Activated naive CD8-positive, alpha-beta T cell treated with anti-CD3 and anti-CD28 coated beads, Interleukin-2, amount 50 U/mL, for 24 hours (primary cell): ENCODE data around the gene CAMTA1.

Source experiments
- ATAC-seq: fragments of 150-1000 bp; cut with Tn5 transposase; one replicate; pipeline ENCODE4 v1.10.0; 2021
- DNase-seq: peaks from one replicate; pipeline ENCODE4 v3.0.0; 2021
- H3K27ac Mint-ChIP-seq: one replicate; pipeline ENCODE4 v1.8.0; 2021; ENCODE audit warnings: mild to moderate bottlenecking, mixed read lengths
- H3K27me3 Mint-ChIP-seq: one replicate; pipeline ENCODE4 v1.8.0; 2021; ENCODE audit warnings: mixed read lengths
- H3K36me3 Mint-ChIP-seq: one replicate; pipeline ENCODE4 v1.8.0; 2021; ENCODE audit warnings: low read depth, mixed read lengths
- H3K4me1 Mint-ChIP-seq: one replicate; pipeline ENCODE4 v1.8.0; 2021; ENCODE audit warnings: mixed read lengths
- H3K4me3 Mint-ChIP-seq: one replicate; pipeline ENCODE4 v1.8.0; 2021; ENCODE audit warnings: mild to moderate bottlenecking, moderate library complexity, mixed read lengths
- H3K9me3 Mint-ChIP-seq: one replicate; pipeline ENCODE4 v1.8.0; 2021; ENCODE audit warnings: mixed read lengths

The CAMTA1 gene

DNA sequence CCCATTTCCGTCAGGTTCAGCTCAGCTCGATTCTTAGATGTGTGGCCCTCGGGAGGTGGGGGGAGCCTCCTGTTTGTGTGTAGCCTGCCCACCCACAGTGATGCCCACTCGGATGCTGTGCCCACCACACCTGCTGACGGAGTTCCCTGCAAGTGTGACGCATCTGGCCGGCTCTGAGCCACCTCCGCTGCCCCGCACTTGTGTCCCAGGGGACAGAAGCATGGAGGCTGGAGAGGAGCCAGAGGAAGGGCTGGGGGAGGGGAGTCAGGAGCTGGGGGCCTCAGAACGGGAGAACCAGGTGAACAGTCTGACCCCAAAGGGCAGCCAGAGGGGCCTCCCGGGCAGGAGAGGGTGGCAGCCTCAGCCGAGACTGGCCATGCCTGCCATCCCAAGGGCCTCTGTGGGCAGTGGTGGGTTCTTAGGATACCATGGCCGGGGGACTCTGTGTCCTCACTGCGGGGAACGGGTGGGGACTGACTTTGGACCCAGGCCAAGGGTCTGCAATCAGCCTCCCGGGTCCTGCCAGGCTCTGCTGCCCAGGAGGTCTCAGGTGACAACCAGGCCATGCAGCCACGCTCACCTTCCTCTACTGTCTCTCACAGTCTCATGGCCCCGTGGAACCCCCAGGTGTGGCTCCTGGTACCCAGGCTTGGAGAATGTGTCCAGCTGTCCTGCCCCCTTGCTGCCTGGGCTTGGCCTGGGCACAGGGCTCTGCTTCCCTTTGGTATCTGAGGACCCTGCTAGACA lies 718.6 kb downstream of the CAMTA1 start:
- no peak for ATAC-seq
- no peaks in the 10 kb centered on the region for H3K36me3 Mint-ChIP-seq
- H3K4me1 Mint-ChIP-seq = no peaks in the 10 kb centered on the region
- H3K27me3 Mint-ChIP-seq = no peaks in the 10 kb centered on the region
- H3K9me3 Mint-ChIP-seq = no peaks in the 10 kb centered on the region
- no peak overlapping the region for H3K27ac Mint-ChIP-seq
- no peak for DNase-seq
- H3K4me3 Mint-ChIP-seq = no peak overlapping the region

DNA sequence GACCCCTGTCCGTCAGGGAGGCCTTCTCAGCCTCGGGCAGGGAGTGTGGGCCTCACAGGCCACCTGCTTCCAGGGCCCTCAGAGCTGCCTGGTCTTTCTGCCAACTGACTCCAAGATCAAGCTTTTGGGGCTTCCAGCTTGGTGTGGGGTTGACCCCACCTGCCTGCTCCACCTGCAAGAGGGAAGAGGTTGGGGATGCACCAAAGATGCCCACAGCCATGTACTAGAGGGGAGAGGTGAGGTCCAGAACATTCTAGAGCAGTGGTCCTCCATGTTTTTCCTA lies 719.1 kb downstream of the CAMTA1 start:
- no peaks in the 10 kb centered on the region for H3K9me3 Mint-ChIP-seq
- H3K27me3 Mint-ChIP-seq = no peaks in the 10 kb centered on the region

DNA sequence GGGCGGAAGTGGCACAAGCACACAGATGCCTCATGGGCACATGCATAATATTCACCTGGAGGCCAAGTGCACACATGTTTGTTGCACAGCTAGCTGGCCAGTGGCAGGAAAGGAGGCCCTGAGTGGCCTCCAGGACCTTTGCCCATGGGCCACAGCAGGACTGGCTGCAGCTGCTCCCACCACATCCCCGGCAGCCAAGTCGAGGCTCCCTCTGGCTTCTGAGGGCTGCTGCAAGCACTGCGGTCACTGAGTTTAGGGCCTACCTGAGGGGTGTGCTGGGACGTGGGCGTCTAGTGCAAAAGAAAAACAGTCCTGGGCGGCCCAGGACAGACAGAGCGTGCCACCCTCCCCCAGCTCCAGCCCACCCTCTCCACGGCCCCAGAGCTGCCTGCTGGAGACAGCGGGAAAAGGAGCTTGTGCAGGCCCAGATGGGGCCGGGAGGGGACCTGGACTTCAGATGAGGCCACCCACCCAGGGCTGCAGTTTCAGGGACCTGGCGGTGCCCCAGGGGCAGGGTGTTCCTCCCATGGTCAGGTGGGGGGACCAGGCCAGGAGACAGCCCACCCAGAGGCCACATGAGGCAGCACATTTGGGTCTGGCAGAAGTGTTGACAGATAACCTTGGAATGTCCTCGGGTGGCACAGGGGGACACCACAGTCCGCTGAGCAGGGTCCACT lies 720.0 kb downstream of the CAMTA1 start:
- no peaks in the 10 kb centered on the region for H3K9me3 Mint-ChIP-seq
- ATAC-seq (no peak), DNase-seq (no peak)
- no peaks in the 10 kb centered on the region for H3K4me1 Mint-ChIP-seq
- H3K27me3 Mint-ChIP-seq = no peaks in the 10 kb centered on the region
- H3K4me3 Mint-ChIP-seq = no peak overlapping the region
- H3K27ac Mint-ChIP-seq = no peak overlapping the region
- H3K36me3 Mint-ChIP-seq = no peaks in the 10 kb centered on the region

More for the DNA sequence above, 719.1 kb downstream of the CAMTA1 start:
- ATAC-seq (no peak), DNase-seq (no peak)
- Mint-ChIP-seq H3K27ac (no peak overlapping the region), H3K4me3 (no peak overlapping the region), H3K4me1 (no peaks in the 10 kb centered on the region), H3K36me3 (no peaks in the 10 kb centered on the region)

DNA sequence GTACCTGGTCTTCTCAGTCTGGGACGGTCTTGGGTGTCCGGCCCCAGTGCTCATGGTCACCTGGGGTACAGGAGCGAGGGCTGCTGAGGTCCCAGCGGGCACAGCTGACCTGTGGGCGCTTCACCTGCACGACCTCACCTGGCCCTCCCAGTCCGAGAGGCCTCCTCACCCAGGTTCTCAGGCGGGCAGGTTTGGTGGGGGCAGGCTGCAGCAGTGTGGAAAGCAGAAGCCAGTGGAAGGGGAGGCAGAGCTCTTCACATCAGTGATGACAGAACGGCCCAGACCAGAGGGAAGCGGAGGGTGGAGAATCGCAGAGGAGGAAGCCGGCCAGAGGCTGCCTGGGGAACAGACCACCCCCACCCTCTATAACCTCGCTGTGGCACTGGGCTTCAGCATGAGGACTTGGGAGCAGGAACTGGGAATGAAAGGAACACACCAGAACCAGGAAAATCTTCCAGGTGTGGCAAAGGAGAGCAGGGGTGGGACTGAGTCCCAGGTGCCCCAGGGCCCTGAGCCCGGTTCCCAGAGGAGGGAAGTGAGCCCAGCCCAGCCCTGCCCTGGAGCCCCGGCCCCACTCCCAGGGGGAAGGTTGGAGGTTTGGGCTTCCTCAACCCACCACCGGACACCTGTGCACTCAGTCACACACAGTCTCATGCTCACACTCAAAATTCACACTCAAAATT lies 720.7 kb downstream of the CAMTA1 start:
- no peak for ATAC-seq
- Mint-ChIP-seq H3K9me3 (no peaks in the 10 kb centered on the region), H3K4me1 (no peaks in the 10 kb centered on the region), H3K4me3 (no peak overlapping the region), H3K27me3 (no peaks in the 10 kb centered on the region), H3K27ac (no peak overlapping the region), H3K36me3 (no peaks in the 10 kb centered on the region)
- DNase-seq = no peak

DNA sequence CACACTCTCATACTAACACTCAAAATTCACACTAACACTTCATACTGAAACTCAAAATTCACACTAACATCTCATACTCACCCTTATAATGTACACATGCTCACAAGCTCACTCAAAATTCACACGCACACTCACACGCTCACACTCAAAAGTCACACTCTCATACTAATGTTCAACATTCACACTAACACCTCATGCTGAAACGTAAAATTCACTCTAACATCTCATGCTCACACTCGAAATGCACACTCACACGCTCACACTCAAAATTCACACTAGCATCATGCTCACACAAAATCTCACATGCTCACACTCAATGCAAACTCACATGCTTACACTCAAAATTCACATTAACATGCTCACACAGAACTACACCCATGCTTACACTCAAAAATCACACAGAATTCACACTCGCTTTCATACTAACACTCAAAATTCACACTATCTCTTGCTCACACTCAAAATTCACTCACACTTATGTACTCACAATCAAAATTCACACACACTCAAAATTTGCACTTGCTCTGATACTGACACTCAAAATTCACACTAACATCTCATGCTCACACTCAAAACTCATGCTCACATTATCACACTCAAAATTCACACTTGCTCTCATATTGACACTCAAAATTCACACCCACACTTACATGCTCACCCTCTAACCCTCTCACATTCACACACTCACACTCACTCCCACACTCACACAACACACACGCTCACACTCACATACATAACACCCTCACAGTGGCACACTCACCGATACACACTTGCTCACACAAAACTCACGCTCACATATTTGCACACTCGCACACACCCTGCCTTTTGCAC lies 721.4 kb downstream of the CAMTA1 start:
- Mint-ChIP-seq H3K36me3 (no peaks in the 10 kb centered on the region), H3K9me3 (no peaks in the 10 kb centered on the region), H3K4me3 (no peak overlapping the region), H3K27me3 (no peaks in the 10 kb centered on the region), H3K27ac (no peak overlapping the region), H3K4me1 (no peaks in the 10 kb centered on the region)
- DNase-seq = no peak
- no peak for ATAC-seq

DNA sequence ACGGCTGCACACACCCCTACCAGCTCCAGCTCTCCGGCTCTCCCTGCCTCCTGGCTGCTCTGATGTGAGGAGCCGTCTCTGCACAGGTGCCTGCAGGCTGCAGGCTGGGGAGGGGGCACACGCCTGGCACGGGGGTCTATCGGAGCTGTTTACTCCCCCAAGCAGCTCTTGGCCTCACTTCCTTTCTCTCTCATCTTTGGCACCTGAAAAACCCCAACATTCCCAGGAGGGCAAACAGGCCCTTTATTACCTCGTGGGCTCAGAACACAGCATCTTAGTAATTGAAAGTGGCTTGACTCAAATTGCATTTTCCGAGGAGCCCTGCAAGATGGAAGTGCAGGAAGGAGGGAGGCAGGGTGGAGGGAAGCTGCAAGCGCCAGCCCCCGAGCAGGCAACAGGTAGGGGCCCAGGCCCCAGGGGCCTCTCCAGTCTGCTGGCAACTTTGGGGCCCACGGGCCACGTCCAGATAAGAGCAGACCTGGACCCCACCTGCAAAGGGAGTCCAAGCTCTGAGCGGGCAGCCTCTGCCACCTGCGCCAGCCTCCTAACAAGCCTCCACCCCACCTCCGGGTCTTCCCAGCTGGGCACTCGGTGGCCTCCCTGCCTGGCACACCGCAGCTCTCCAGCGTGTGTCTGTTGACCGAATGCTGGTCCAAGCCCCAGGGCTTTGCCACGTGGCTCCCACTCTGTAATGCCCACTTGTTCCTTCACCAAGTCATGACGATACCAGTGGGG lies 722.2 kb downstream of the CAMTA1 start:
- ATAC-seq (no peak), DNase-seq (no peak)
- H3K27ac Mint-ChIP-seq = no peak overlapping the region
- no peaks in the 10 kb centered on the region for H3K4me1 Mint-ChIP-seq
- H3K36me3 Mint-ChIP-seq = no peaks in the 10 kb centered on the region
- no peaks in the 10 kb centered on the region for H3K27me3 Mint-ChIP-seq
- no peak overlapping the region for H3K4me3 Mint-ChIP-seq
- H3K9me3 Mint-ChIP-seq = no peaks in the 10 kb centered on the region

DNA sequence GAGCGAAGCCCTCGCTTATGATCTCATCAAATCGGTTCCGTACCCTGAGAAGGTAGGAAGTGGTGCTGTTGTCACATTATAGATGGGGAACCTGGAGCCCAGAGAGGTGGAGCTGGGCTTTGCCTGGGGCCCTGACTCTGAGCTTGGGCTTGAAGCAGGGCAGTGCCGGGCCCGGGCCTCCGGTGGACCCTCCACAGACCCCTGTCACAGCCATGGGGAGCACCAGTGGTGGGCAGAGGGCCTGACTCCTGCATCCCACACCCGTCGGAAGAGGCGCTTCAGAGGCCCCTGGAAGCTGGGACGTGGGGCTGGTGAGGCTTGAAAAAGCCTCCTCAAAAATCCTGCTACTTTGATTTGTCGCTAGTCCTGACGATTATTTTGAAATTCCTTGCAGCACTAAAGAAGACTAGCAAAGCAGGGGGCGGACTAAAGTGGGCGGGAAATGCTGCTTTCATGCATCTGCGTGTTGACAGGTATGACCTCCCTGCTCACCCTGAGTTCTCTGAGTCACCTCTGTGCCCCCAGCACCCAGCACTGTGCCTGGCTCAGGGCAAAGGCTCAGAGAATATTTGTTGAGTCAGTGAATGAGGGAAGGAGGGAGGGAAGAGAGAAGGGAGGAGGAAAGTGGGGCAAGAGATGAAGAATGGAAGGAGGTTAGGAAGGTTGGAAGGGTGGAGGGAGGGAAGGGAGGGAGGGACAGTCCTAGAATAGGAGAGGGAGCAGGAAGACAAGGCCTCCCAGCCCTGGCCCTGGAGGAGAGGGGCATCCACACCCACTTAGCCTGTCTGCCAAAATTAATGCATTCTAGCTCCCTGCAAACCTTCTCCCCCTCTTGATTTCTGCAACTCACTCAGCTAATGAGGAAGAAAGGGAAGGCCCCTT lies 723.0 kb downstream of the CAMTA1 start:
- Mint-ChIP-seq H3K4me3 (no peak overlapping the region), H3K4me1 (no peaks in the 10 kb centered on the region), H3K36me3 (no peaks in the 10 kb centered on the region), H3K27me3 (no peaks in the 10 kb centered on the region), H3K9me3 (no peaks in the 10 kb centered on the region), H3K27ac (no peak overlapping the region)
- DNase-seq = no peak
- ATAC-seq = no peak

DNA sequence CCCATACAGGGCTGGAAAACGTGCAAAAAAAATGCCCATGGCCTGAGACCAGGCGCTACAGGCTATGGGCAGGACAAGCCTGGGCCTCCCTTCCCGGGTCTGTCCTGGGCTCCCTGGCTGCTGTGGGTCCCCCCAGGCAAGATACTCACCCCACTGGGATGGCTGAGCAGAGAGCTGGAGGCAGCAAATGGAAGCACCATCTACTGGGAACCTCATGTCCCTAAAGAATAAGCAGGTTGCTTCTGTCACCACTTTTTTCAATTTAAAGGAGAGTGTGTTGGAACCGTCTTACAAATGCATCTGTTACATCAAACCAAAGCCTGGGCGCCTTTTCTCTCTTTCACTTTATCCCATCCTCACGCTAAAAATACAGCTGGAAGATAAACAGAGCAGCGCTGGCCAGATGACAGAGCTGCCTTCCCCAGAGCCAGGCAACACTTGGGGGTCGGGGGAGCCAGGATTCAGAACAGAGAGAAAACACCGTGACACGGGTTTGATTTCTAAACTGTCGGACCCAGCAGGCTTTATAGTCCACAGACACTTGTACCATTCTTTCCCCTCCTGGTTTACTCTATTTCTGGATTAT lies 723.8 kb downstream of the CAMTA1 start:
- no peaks in the 10 kb centered on the region for H3K9me3 Mint-ChIP-seq
- H3K27ac Mint-ChIP-seq = no peak overlapping the region
- H3K4me3 Mint-ChIP-seq = no peak overlapping the region
- H3K27me3 Mint-ChIP-seq = no peaks in the 10 kb centered on the region
- H3K4me1 Mint-ChIP-seq = no peaks in the 10 kb centered on the region
- ATAC-seq (no peak), DNase-seq (no peak)
- H3K36me3 Mint-ChIP-seq = no peaks in the 10 kb centered on the region

DNA sequence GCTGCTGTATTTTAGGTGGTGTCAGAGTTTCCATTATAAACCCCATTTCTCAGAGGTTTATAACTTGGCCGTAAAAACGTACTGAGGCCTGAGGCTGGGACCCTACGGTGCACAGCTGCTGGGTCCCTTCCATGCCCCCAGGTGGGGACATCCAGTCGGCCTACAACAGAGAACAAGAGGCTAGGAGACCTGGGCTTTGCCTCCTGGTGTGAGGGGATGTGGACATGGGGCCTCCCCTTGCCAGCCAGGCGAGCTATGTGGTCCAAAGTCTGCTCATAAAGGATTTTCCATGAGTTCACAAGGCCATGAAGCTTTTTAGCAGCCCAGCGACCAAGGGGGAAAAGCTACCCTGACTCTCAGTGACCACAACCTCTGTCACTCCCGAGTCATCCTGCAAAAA lies 724.3 kb downstream of the CAMTA1 start:
- no peaks in the 10 kb centered on the region for H3K27me3 Mint-ChIP-seq
- H3K4me3 Mint-ChIP-seq = no peak overlapping the region
- no peaks in the 10 kb centered on the region for H3K9me3 Mint-ChIP-seq
- no peaks in the 10 kb centered on the region for H3K4me1 Mint-ChIP-seq
- H3K27ac Mint-ChIP-seq = no peak overlapping the region
- no peak for ATAC-seq
- no peaks in the 10 kb centered on the region for H3K36me3 Mint-ChIP-seq
- no peak for DNase-seq

DNA sequence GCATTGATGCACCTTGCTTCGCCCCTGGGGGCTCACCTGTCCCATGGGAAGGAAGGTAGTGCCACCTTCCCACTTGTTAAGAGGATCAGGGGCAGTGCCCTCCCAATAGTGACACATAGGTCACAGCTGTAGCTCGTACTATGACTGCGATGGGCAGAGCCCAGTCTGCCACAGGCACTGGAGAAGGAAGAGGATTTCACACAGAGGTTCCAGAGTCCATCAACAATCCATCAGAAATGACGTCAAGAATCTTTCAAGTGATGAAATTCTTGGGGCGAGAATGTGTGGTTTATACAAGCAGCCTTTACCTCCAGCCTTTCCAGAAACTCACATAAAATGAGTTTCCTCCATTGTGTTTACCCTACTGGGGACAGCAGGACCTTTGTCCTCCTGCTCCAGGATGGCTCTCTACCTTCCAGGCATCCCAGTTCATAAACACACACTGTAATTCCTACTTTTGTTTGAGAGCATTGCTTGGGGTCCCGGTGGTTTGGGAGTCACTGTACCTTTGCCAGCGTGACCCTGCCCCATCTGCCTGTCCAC lies 725.2 kb downstream of the CAMTA1 start:
- ATAC-seq (no peak), DNase-seq (no peak)
- no peak overlapping the region for H3K27ac Mint-ChIP-seq
- H3K9me3 Mint-ChIP-seq = no peaks in the 10 kb centered on the region
- H3K4me3 Mint-ChIP-seq = no peak overlapping the region
- H3K36me3 Mint-ChIP-seq = no peaks in the 10 kb centered on the region
- H3K27me3 Mint-ChIP-seq = no peaks in the 10 kb centered on the region
- H3K4me1 Mint-ChIP-seq = no peaks in the 10 kb centered on the region

DNA sequence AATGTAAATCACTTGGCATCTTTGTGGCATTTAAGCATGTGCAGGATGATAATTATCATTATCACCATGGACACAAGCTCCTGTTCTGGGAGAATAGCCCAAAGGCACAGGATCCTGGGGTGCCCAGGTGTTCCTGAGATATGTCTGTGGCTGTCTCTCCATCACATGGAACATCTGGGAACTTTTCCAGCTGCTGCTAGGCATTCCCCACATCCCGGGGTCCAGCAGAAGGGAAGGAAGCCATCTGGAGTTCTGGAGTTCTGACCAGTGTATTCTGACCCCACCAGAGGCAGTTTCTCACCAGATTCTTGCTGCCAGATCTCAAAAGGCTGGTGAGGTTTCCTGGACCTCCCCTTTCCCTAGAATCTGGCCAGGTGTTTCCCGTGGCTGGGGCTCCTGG lies 726.1 kb downstream of the CAMTA1 start:
- ATAC-seq (no peak), DNase-seq (no peak)
- Mint-ChIP-seq H3K27me3 (no peaks in the 10 kb centered on the region), H3K9me3 (no peaks in the 10 kb centered on the region), H3K27ac (no peak overlapping the region), H3K4me1 (no peaks in the 10 kb centered on the region), H3K4me3 (no peak overlapping the region), H3K36me3 (no peaks in the 10 kb centered on the region)

DNA sequence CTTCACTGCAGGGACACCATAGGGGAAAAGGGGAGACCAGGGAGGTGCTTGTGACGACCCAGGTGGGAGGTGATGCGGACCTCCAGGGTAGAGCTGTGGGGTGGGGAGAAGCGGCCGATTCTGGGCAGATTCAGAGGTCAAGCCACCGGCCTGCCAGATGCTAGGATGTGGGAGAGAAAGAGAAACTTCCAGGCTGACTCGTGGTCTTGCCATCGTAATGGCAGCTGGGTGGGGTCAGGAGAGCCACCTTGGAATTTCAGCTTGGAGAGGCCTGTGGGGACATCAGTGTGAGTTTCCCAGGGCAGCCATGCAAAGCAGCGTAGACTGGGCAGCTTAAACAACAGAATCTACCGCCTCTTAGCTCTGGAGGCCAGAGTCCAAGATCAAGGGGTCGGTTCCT lies 727.8 kb downstream of the CAMTA1 start:
- no peaks in the 10 kb centered on the region for H3K27me3 Mint-ChIP-seq
- no peak overlapping the region for H3K4me3 Mint-ChIP-seq
- ATAC-seq (no peak), DNase-seq (no peak)
- no peak overlapping the region for H3K27ac Mint-ChIP-seq
- H3K4me1 Mint-ChIP-seq = no peaks in the 10 kb centered on the region
- no peaks in the 10 kb centered on the region for H3K9me3 Mint-ChIP-seq
- no peaks in the 10 kb centered on the region for H3K36me3 Mint-ChIP-seq

DNA sequence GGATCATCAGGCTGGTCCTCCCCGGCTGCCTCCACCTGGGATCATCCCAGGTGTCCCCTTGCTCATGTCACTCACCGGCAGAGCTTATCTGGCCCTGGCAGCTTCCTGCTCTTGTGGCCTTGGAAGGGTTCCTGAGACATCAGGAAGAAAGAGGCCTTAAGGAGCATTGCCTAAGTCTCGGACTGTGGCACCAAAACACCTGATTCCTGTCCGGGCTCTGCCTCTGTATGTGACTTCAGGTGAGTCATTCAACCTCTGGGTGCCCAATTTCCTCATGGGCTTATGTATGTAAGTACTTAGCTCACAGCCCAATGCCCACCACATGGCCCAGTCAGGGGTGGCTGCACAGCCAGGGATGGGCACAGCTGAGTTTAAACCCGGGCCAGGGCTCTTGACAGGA lies 729.9 kb downstream of the CAMTA1 start:
- no peak overlapping the region for H3K27ac Mint-ChIP-seq
- no peak for DNase-seq
- ATAC-seq = no peak

More for the DNA sequence above, 729.9 kb downstream of the CAMTA1 start:
- Mint-ChIP-seq H3K4me1 (no peaks in the 10 kb centered on the region), H3K4me3 (no peak overlapping the region), H3K27me3 (no peaks in the 10 kb centered on the region), H3K36me3 (no peaks in the 10 kb centered on the region), H3K9me3 (no peaks in the 10 kb centered on the region)
